ENCODE measurements around the gene FAM107B.

DNA sequence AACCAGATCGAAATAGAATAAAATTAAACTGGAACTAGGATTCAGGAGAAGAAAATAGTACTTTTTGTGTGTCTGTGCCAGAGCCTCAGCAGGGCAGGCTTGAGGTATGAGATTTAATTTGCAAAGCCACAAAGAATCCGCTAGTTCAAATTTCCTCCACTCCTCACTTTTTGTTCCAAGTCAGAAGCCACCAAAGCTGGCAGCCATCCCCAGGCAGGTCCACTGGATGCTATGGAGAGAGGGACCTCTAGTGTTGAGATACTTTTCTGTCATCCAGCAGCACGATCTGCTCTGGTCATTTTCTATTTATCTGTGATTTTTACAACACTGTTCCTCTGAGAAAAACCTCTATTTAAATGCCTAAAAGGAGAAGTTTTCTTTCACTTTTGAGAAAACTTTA is 296.1 kb downstream of the FAM107B start:
- TF ChIP-seq GATA2 (IDR thresholded peaks at IDR 0.05; ENCODE audit: low read depth, low read length): no peak
- TF ChIP-seq GATA3 (IDR thresholded peaks at IDR 0.05; ENCODE audit: low read depth, low read length): no peak
